Cortex of kidney (tissue), 1 donor: Measurements from ENCODE around the gene C12orf76.
"Not testable (repeated sequence)": the region's sequence is repeated elsewhere in the genome, so short reads cannot be mapped to it uniquely, and the experiment has no call there.

Experiments used
- DNase-seq: peaks from one replicate; lab custom pipeline; 2025; lab: John Stamatoyannopoulos, UW

Gene C12orf76

GRCh38 chr12:110048242-110049027 lies at the start of gene C12orf76:
TSS of gene C12orf76 (minus strand) at chr12:110048522. CDS start at chr12:110048495, 27 bp downstream.
- DNase-seq = no peak

GRCh38 chr12:110093631-110094311 lies 45.4 kb upstream of the C12orf76 start:
- no peak for DNase-seq

- DNase-seq = no peak
These were observed 42.9 kb upstream of the C12orf76 start for GRCh38 chr12:110091136-110091711.

GRCh38 chr12:110090266-110091135 lies 42.2 kb upstream of the C12orf76 start:
- no peak for DNase-seq

- DNase-seq = no peak
These were observed 40.6 kb upstream of the C12orf76 start for GRCh38 chr12:110088936-110089335.

- DNase-seq = not testable (repeated sequence)
These were observed 39.9 kb upstream of the C12orf76 start for GRCh38 chr12:110088216-110088615.

GRCh38 chr12:110084314-110085015 lies 36.1 kb upstream of the C12orf76 start:
- no peak for DNase-seq

GRCh38 chr12:110080410-110080809 lies 32.1 kb upstream of the C12orf76 start:
- no peak for DNase-seq

- no peak for DNase-seq
These were observed 31.4 kb upstream of the C12orf76 start for GRCh38 chr12:110079477-110080400.

- no peak for DNase-seq
These were observed 29.5 kb upstream of the C12orf76 start for GRCh38 chr12:110077800-110078199.

GRCh38 chr12:110075880-110076279 lies 27.6 kb upstream of the C12orf76 start:
- no peak for DNase-seq

GRCh38 chr12:110074089-110074488 lies 25.8 kb upstream of the C12orf76 start:
- DNase-seq = no peak

- no peak for DNase-seq
These were observed 24.9 kb upstream of the C12orf76 start for GRCh38 chr12:110073049-110073831.

- not testable (repeated sequence) for DNase-seq
These were observed 24.3 kb upstream of the C12orf76 start for GRCh38 chr12:110072636-110073035.

GRCh38 chr12:110071967-110072366 lies 23.6 kb upstream of the C12orf76 start:
- DNase-seq = no peak

GRCh38 chr12:110071504-110071903 lies 23.2 kb upstream of the C12orf76 start:
- DNase-seq = no peak

GRCh38 chr12:110068654-110069053 lies 20.3 kb upstream of the C12orf76 start:
- DNase-seq = no peak

- not testable (repeated sequence) for DNase-seq
These were observed 19.8 kb upstream of the C12orf76 start for GRCh38 chr12:110068115-110068514.

GRCh38 chr12:110067531-110067930 lies 19.2 kb upstream of the C12orf76 start:
- DNase-seq = no peak
